ENCODE results near the gene PHF13. TPM values are rescaled to one million over a fixed set of nuclear protein-coding genes. Genes with fewer than 3 reads are reported as not detected.

Gene PHF13
- total and polyA plus RNA-seq, 2 of the 4 experiments (the other 2 are of a cell fraction), result 7.3 to 9.8 TPM

- peaks cover 11% of the 10 kb centered on the region for H3K4me1 ChIP-seq (ENCODE audit: control insufficient read depth, insufficient read depth, low read length)
- H2BK20ac ChIP-seq (ENCODE audit: low read depth, low read length), result no peak overlapping the region
- H3K4me3 ChIP-seq (ENCODE audit: insufficient read depth, low read depth, low read length), result no peak overlapping the region
- no peak overlapping the region for H3K27ac ChIP-seq (ENCODE audit: insufficient read depth, low read length)
- ATAC-seq (ENCODE audit: low read depth) (no peak), DNase-seq (no peak)
- H3K14ac ChIP-seq (replicated peaks; ENCODE audit: low read depth, low read length), result no peak overlapping the region
- dilution Hi-C loops (cut with HindIII; ENCODE audit: low sequenced_read_pairs, unreplicated experiment), result no loop called here
- H3K9me3 ChIP-seq (ENCODE audit: control insufficient read depth, insufficient read depth, low read length), result no peaks in the 10 kb centered on the region
- no peak overlapping the region for H3K23ac ChIP-seq (ENCODE audit: low read depth, low read length)
- H3K27me3 ChIP-seq (ENCODE audit: control insufficient read depth, insufficient read depth, low read length), result no peaks in the 10 kb centered on the region
- ChIA-PET POLR2A (ENCODE audit: unreplicated experiment) (no interaction called here), CTCF (no interaction called here)
- intact Hi-C loops (cut with micrococcal nuclease), result no loop called here
- peaks cover 15 to 43% of the 10 kb centered on the region in 2 experiments for H3K79me1 ChIP-seq (ENCODE audit: low read depth in 1 of 2, low read length in 2 of 2)
- no peak overlapping the region for H3K4me2 ChIP-seq (ENCODE audit: low read depth, low read length)
- BruUV-seq (replicated peaks), result TSS peak; percentile 15
- in situ Hi-C loops (cut with MboI; ENCODE audit: low sequenced_read_pairs), result no loop called here
- H3K36me3 ChIP-seq (ENCODE audit: control insufficient read depth, insufficient read depth, low read length), result peaks cover 5% of the 10 kb centered on the region; the same call in 1 of the 2 replicates
- WGBS, 2 experiments (ENCODE audit: extremely low coverage in 2 of 2, insufficient read length in 1 of 2), result no CpG with 5 or more reads among the region's 1 CpG
- no peak overlapping the region for H4K91ac ChIP-seq (ENCODE audit: insufficient read depth, low read depth, low read length)
- H4K20me1 ChIP-seq (ENCODE audit: insufficient read depth, low read length), result peaks cover 18% of the 10 kb centered on the region
- H2AK5ac ChIP-seq (ENCODE audit: low read depth, low read length), result no peak overlapping the region
- peaks cover 17% of the 10 kb centered on the region for H3K9me1 ChIP-seq (ENCODE audit: insufficient read depth, low read length)
- no peak overlapping the region for H2BK15ac ChIP-seq (ENCODE audit: low read depth, low read length)
- no peak overlapping the region for H2AK9ac ChIP-seq (replicated peaks; ENCODE audit: low read depth, low read length, poor library complexity)
- no peak overlapping the region for H4K8ac ChIP-seq (ENCODE audit: low read depth in 2 of 2, low read length in 2 of 2)
- H3K18ac ChIP-seq (ENCODE audit: low read depth, low read length), result no peak overlapping the region
- no peak overlapping the region for H4K5ac ChIP-seq (ENCODE audit: low read depth, low read length)
- no peak overlapping the region for H3K4ac ChIP-seq (ENCODE audit: low read depth, low read length)
- no peak overlapping the region for H3K9ac ChIP-seq (ENCODE audit: low read depth, low read length)
- no peak overlapping the region for H2BK120ac ChIP-seq (ENCODE audit: low read depth, low read length)
- no peak overlapping the region for H2BK5ac ChIP-seq (ENCODE audit: low read depth, low read length, poor library complexity, severe bottlenecking)
- no peak for TF ChIP-seq USF2 (IDR thresholded peaks at IDR 0.05; ENCODE audit: low read depth, low read length)
- TF ChIP-seq CHD1 (IDR thresholded peaks at IDR 0.05; ENCODE audit: low read depth, low read length), result no peak
- no peak for TF ChIP-seq SMC3 (IDR thresholded peaks at IDR 0.05; ENCODE audit: low read depth, low read length)
- no peak for TF ChIP-seq POLR2A (IDR thresholded peaks at IDR 0.05; ENCODE audit: low read depth, low read length)
- no peak for TF ChIP-seq RAD21 (IDR thresholded peaks at IDR 0.05; ENCODE audit: low read length)
- H2AFZ ChIP-seq (replicated peaks; ENCODE audit: low read length, poor library complexity), result no peak overlapping the region
- H3K56ac ChIP-seq (ENCODE audit: extremely low read depth, insufficient read depth, low read length), result no peak overlapping the region
These were observed 31.2 kb upstream of the PHF13 start for GRCh38 chr1:6582370-6582769.
